ENCODE data around the gene ZNF566. TPM values are rescaled to one million over a fixed set of nuclear protein-coding genes. Genes with fewer than 3 reads are reported as not detected.

The ZNF566 gene
- total and polyA plus RNA-seq, 2 of the 4 experiments (the other 2 are of a cell fraction): 3.0 to 4.8 TPM

- Histone ChIP-seq H3K23ac (ENCODE audit: low read depth, low read length) (no peak overlapping the region), H2BK15ac (ENCODE audit: low read depth, low read length) (no peak overlapping the region), H2BK120ac (ENCODE audit: low read depth, low read length) (no peak overlapping the region), H2AFZ (replicated peaks; ENCODE audit: low read length, poor library complexity) (no peak overlapping the region), H4K5ac (ENCODE audit: low read depth, low read length) (no peak overlapping the region), H3K27ac (ENCODE audit: insufficient read depth, low read length) (no peak overlapping the region), H3K4ac (ENCODE audit: low read depth, low read length) (no peak overlapping the region), H3K14ac (replicated peaks; ENCODE audit: low read depth, low read length) (no peak overlapping the region), H3K18ac (ENCODE audit: low read depth, low read length) (no peak overlapping the region), H3K9me1 (ENCODE audit: insufficient read depth, low read length) (no peaks in the 10 kb centered on the region), H3K36me3 (ENCODE audit: control insufficient read depth, insufficient read depth, low read length) (peaks cover 3% of the 10 kb centered on the region; the same call in 1 of the 2 replicates), H3K79me1 (ENCODE audit: low read depth in 1 of 2, low read length in 2 of 2) (no peaks in the 10 kb centered on the region), H2BK20ac (ENCODE audit: low read depth, low read length) (no peak overlapping the region), H4K91ac (ENCODE audit: insufficient read depth, low read depth, low read length) (no peak overlapping the region), H3K4me2 (ENCODE audit: low read depth, low read length) (no peak overlapping the region), H3K4me3 (ENCODE audit: insufficient read depth, low read depth, low read length) (no peak overlapping the region), H3K4me1 (ENCODE audit: control insufficient read depth, insufficient read depth, low read length) (peaks cover 2% of the 10 kb centered on the region; the same call in 1 of the 2 replicates), H3K9me3 (ENCODE audit: control insufficient read depth, insufficient read depth, low read length) (peaks cover 10% of the 10 kb centered on the region; the same call in 1 of the 2 replicates), H4K8ac (ENCODE audit: low read depth in 2 of 2, low read length in 2 of 2) (no peak overlapping the region), H3K9ac (ENCODE audit: low read depth, low read length) (no peak overlapping the region), H3K27me3 (ENCODE audit: control insufficient read depth, insufficient read depth, low read length) (no peaks in the 10 kb centered on the region), H2AK9ac (replicated peaks; ENCODE audit: low read depth, low read length, poor library complexity) (no peak overlapping the region), H2AK5ac (ENCODE audit: low read depth, low read length) (no peak overlapping the region), H3K56ac (ENCODE audit: extremely low read depth, insufficient read depth, low read length) (no peak overlapping the region), H2BK5ac (ENCODE audit: low read depth, low read length, poor library complexity, severe bottlenecking) (no peak overlapping the region), H4K20me1 (ENCODE audit: insufficient read depth, low read length) (no peaks in the 10 kb centered on the region)
- ChIA-PET POLR2A (ENCODE audit: unreplicated experiment) (no interaction called here), CTCF (no interaction called here)
- TF ChIP-seq SMC3 (IDR thresholded peaks at IDR 0.05; ENCODE audit: low read depth, low read length) (no peak), USF2 (IDR thresholded peaks at IDR 0.05; ENCODE audit: low read depth, low read length) (no peak), MAZ (IDR thresholded peaks at IDR 0.05; ENCODE audit: borderline replicate concordance, low read depth, low read length) (no peak), ELK1 (IDR thresholded peaks at IDR 0.05; ENCODE audit: borderline replicate concordance, low read depth, low read length) (no peak), RAD21 (IDR thresholded peaks at IDR 0.05; ENCODE audit: low read length) (no peak), NFE2L2 (IDR thresholded peaks at IDR 0.05; ENCODE audit: low read depth, low read length) (no peak), RFX5 (IDR thresholded peaks at IDR 0.05; ENCODE audit: low read depth, low read length) (no peak), POLR2A (IDR thresholded peaks at IDR 0.05; ENCODE audit: low read depth, low read length) (no peak)
- dilution Hi-C loops (cut with HindIII; ENCODE audit: low sequenced_read_pairs, unreplicated experiment): no loop called here
- in situ Hi-C loops (cut with MboI; ENCODE audit: low sequenced_read_pairs): no loop called here
- DNase-seq: no peak
- ATAC-seq (ENCODE audit: low read depth): no peak
- BruUV-seq (replicated peaks): no TSS peak
- intact Hi-C loops (cut with micrococcal nuclease): no loop called here
- no CpG with 5 or more reads among the region's 2 CpGs for WGBS, 2 experiments (ENCODE audit: extremely low coverage in 2 of 2, insufficient read length in 1 of 2)
Observed at GRCh38 chr19:36456831-36457230, 32.5 kb downstream of the ZNF566 start.

Measured in IMR-90 (cell line).